Endothelial cell of umbilical vein (primary cell): ENCODE measurements around the gene GGNBP2. TPM values are rescaled to one million over a fixed set of nuclear protein-coding genes. Genes with fewer than 3 reads are reported as not detected.

Experiments
- BruUV-seq: library from RNA; stranded (reverse); fragments of 400-500 nt; replicated peaks from 2 replicates; lab custom pipeline; 2021; lab: Mats Ljungman, UMichigan
- CTCF ChIA-PET: fragments of 300-600, 350-600 bp; sonication (Branson Sonifier 250); formaldehyde crosslinking; loops from one replicate; lab custom pipeline; 2021; ENCODE audit warnings: antibody characterized with exemption, inconsistent platforms; lab: Charles Lee
- POLR2A ChIA-PET: fragments of 300-600, 350-600 bp; sonication (Branson Sonifier 250); formaldehyde crosslinking; loops from one replicate; lab custom pipeline; 2021; ENCODE audit warnings: antibody characterized with exemption, inconsistent platforms; lab: Charles Lee
- DNase-seq: peaks from one replicate; pipeline ENCODE4 v3.0.0-alpha.2; 2011; ENCODE audit warnings: low read depth, low spot score
- FAIRE-seq: peaks from 2 replicates; lab custom pipeline; 2011; peaks lifted over from hg19 to GRCh38; lab: Jason Lieb, UNC
- H2AFZ ChIP-seq: 2 replicates; pipeline ENCODE4 v1.6.0; 2012; ENCODE audit warnings: low read depth, low read length, control low read depth, inconsistent platforms
- H3K27ac ChIP-seq: 2 replicates; pipeline ENCODE4 v1.5.1; 2011; ENCODE audit warnings: low read depth, mild to moderate bottlenecking, control low read depth, low read length, moderate library complexity; ENCODE audit not compliant: insufficient read depth
- H3K27me3 ChIP-seq, 2 experiments: 2 replicates each; pipeline versions ENCODE4 v1.6.0 to v1.6.1; 2011; ENCODE audit warnings: low read length in 2 of 2, mixed read lengths in 1 of 2; ENCODE audit not compliant: control insufficient read depth in 2 of 2, insufficient read depth in 2 of 2
- H3K36me3 ChIP-seq, 2 experiments: 2 replicates in 1 of 2; 3 replicates in 1 of 2; pipeline ENCODE4 v1.5.1; 2011; ENCODE audit warnings: low read length in 2 of 2, mild to moderate bottlenecking in 1 of 2, moderate library complexity in 1 of 2; ENCODE audit not compliant: control insufficient read depth in 2 of 2, insufficient read depth in 2 of 2; ENCODE audit errors: extremely low read depth in 1 of 2
- H3K4me1 ChIP-seq: 3 replicates; pipeline ENCODE4 v1.5.1; 2011; ENCODE audit warnings: mild to moderate bottlenecking, low read length; ENCODE audit not compliant: control insufficient read depth, insufficient read depth; ENCODE audit errors: extremely low read depth
- H3K4me2 ChIP-seq: 2 replicates; pipeline ENCODE4 v1.6.1; 2011; ENCODE audit warnings: low read length, control low read depth, mixed read lengths; ENCODE audit not compliant: insufficient read depth
- H3K4me3 ChIP-seq, 3 experiments: fragments of 200-600 bp in 1 of 3; sonication (generic), shearing (Covaris generic) in 1 of 3; replicated peaks in 1 of 3; 2 replicates each; pipeline ENCODE4 v1.5.1; 2011 to 2016; ENCODE audit warnings: control low read depth in 3 of 3, low read length in 3 of 3, mild to moderate bottlenecking in 2 of 3, inconsistent platforms in 1 of 3, low read depth in 1 of 3, moderate library complexity in 1 of 3; ENCODE audit not compliant: insufficient read depth in 1 of 3
- H3K79me2 ChIP-seq: 2 replicates; pipeline ENCODE4 v1.6.0; 2012; ENCODE audit warnings: low read length, inconsistent platforms; ENCODE audit not compliant: control insufficient read depth, insufficient read depth
- H3K9ac ChIP-seq: replicated peaks from 2 replicates; pipeline ENCODE3; 2011; ENCODE audit warnings: low read length, control low read depth; ENCODE audit not compliant: insufficient read depth; ENCODE audit errors: extremely low read depth
- H3K9me1 ChIP-seq: replicated peaks from 3 replicates; pipeline ENCODE4 v1.6.0; 2011; ENCODE audit warnings: mild to moderate bottlenecking, low read length; ENCODE audit not compliant: control insufficient read depth, insufficient read depth; ENCODE audit errors: extremely low read depth
- H3K9me3 ChIP-seq: replicated peaks from 2 replicates; pipeline ENCODE4 v1.5.1; 2012; ENCODE audit warnings: low read length, inconsistent platforms; ENCODE audit not compliant: control insufficient read depth, insufficient read depth
- H4K20me1 ChIP-seq: replicated peaks from 2 replicates; pipeline ENCODE3; 2011; ENCODE audit warnings: mild to moderate bottlenecking, low read length; ENCODE audit not compliant: control insufficient read depth, insufficient read depth; ENCODE audit errors: extremely low read depth
- CTCF ChIP-seq, 2 donors: IDR thresholded peaks; 1 replicate in 1 of 2; 2 replicates in 1 of 2; pipeline ENCODE4 v1.5.1; 2011; ENCODE audit warnings: low read length in 2 of 2, mild to moderate bottlenecking in 2 of 2, moderate library complexity in 2 of 2, control low read depth in 1 of 2, inconsistent platforms in 1 of 2, low read depth in 1 of 2; ENCODE audit not compliant: insufficient read depth in 1 of 2; ENCODE audit errors: extremely low read depth in 1 of 2
- EZH2 ChIP-seq: IDR thresholded peaks from 2 replicates; pipeline ENCODE4 v1.6.1; 2012; ENCODE audit warnings: borderline replicate concordance, low read depth, mild to moderate bottlenecking, moderate library complexity, low read length, inconsistent platforms; ENCODE audit not compliant: severe bottlenecking
- FOS ChIP-seq: IDR thresholded peaks from 2 replicates; pipeline ENCODE4 v1.6.1; 2011; ENCODE audit warnings: mild to moderate bottlenecking, low read length, moderate library complexity, borderline replicate concordance; ENCODE audit not compliant: insufficient read depth
- GATA2 ChIP-seq: IDR thresholded peaks from 2 replicates; pipeline ENCODE4 v1.7.0; 2011; ENCODE audit warnings: low read depth, mild to moderate bottlenecking, moderate library complexity, mixed read lengths, low read length; ENCODE audit not compliant: insufficient read length, insufficient read depth
- JUN ChIP-seq: IDR thresholded peaks from 2 replicates; pipeline ENCODE4 v1.6.1; 2011; ENCODE audit warnings: borderline replicate concordance, low read depth; ENCODE audit not compliant: insufficient read length, insufficient read depth
- MAX ChIP-seq: IDR thresholded peaks from 2 replicates; pipeline ENCODE4 v1.6.1; 2011; ENCODE audit not compliant: insufficient read depth, insufficient read length
- MYC ChIP-seq: IDR thresholded peaks from one replicate; pipeline ENCODE4 v1.6.1; 2011; ENCODE audit warnings: mild to moderate bottlenecking, low read depth, low read length
- POLR2A ChIP-seq: IDR thresholded peaks from 2 replicates; pipeline ENCODE4 v1.6.1; 2012; ENCODE audit warnings: low read depth, mild to moderate bottlenecking, control low read depth, low read length
- POLR2AphosphoS5 ChIP-seq: IDR thresholded peaks from 2 replicates; pipeline ENCODE4 v1.6.1; 2012; ENCODE audit warnings: low read depth, mild to moderate bottlenecking, control low read depth, low read length, moderate library complexity; ENCODE audit not compliant: insufficient read depth
- dilution Hi-C: fragments of 300-500 bp; cut with MboI; formaldehyde crosslinking; loops from one replicate; pipeline ENCODE4 v1.15.0; 2019; ENCODE audit warnings: low sequenced_read_pairs; ENCODE audit not compliant: extremely low pct_ligation_motif_present
- intact Hi-C: fragments of 100-400 bp; cut with micrococcal nuclease; formaldehyde crosslinking; loops from one replicate; pipeline ENCODE4 v1.10.0; 2022
- polyA plus RNA-seq, 4 experiments: library from polyadenylated mRNA; depleted of rRNA in 3 of 4; stranded (reverse) in 3 of 4; unstranded in 1 of 4; fragments of >200 nt; gene quantifications; 2 replicates each; pipeline versions ENCODE4 v1.2.1 to v1.2.3, GENCODE V29; 2011 to 2012; ENCODE audit warnings: missing spikeins in 1 of 4
- total RNA-seq: library from RNA; stranded (reverse); gene quantifications from 2 replicates; pipeline ENCODE4 v1.2.3, GENCODE V29; 2021

GGNBP2 gene
- total and polyA plus RNA-seq, 2 donors (not counting 3 experiments of a cell fraction or from before 2014, with no cell fraction given), result 52.6 to 77.6 TPM

- no peaks in the 10 kb centered on the region for H3K36me3 ChIP-seq
- TF ChIP-seq POLR2AphosphoS5, result no peak
- TF ChIP-seq CTCF (IDR thresholded peaks at IDR 0.05; ENCODE audit: extremely low read depth in 1 of 2, insufficient read depth in 1 of 2, low read depth in 1 of 2, low read length in 2 of 2), result peak; percentile 92 to 97
- TF ChIP-seq MAX, result peak; percentile 29
- TF ChIP-seq GATA2, result no peak
- TF ChIP-seq FOS, result no peak
- no peak for TF ChIP-seq EZH2
- no peak for TF ChIP-seq POLR2A
- no peak for TF ChIP-seq JUN
- TF ChIP-seq MYC, result no peak
- H3K27ac ChIP-seq, result no peak overlapping the region
- H3K4me3 ChIP-seq, result no peak overlapping the region
- no peaks in the 10 kb centered on the region for H4K20me1 ChIP-seq
- DNase-seq (peak; percentile 69), FAIRE-seq (no peak)
- dilution Hi-C loops (no loop called here), intact Hi-C loops (loop anchor here (1.0 kb wide), 7 partner anchors 26 to 744 kb away; no protein-coding TSS in a partner anchor)
- H3K79me2 ChIP-seq, result no peaks in the 10 kb centered on the region
- H2AFZ ChIP-seq, result no peak overlapping the region
- POLR2A ChIA-PET, result no interaction called here
- peaks cover 20 to 24% of the 10 kb centered on the region in 2 experiments for H3K27me3 ChIP-seq
- H3K4me1 ChIP-seq, result no peaks in the 10 kb centered on the region
- H3K9ac ChIP-seq, result no peak overlapping the region
- no peaks in the 10 kb centered on the region for H3K9me3 ChIP-seq
- CTCF ChIA-PET, result interaction anchor here (0.8 to 9.1 kb wide), 22 partner anchors 9 to 809 kb away, joined by 3 to 201 read pairs (median 4); partner anchors contain the start of gene MRM1
- no peaks in the 10 kb centered on the region for H3K9me1 ChIP-seq
- no peak overlapping the region for H3K4me2 ChIP-seq
- BruUV-seq, result no TSS peak
Measured at GRCh38 chr17:36629252-36629847, 84.6 kb downstream of the GGNBP2 start.
